SJSA1 (cell line): Measurements from ENCODE around the gene SHB. TPM values are rescaled to one million over a fixed set of nuclear protein-coding genes. Genes with fewer than 3 reads are reported as not detected.

ENCODE experiments used
- DNase-seq, 2 experiments: peaks; one replicate each; pipeline ENCODE4 v3.0.0-alpha.2; 2015 to 2020; ENCODE audit warnings: low spot score in 2 of 2, low read depth in 1 of 2
- H3K27ac ChIP-seq: fragments of 250-450 bp; sonication (Bioruptor Pico); 2 replicates; pipeline ENCODE4 v1.5.1; 2020; ENCODE audit warnings: mild to moderate bottlenecking, moderate library complexity
- H3K27me3 ChIP-seq: fragments of 250-450 bp; sonication (Bioruptor Pico); replicated peaks from 2 replicates; pipeline ENCODE4 v1.5.1; 2020; ENCODE audit warnings: mild to moderate bottlenecking, moderate library complexity
- H3K36me3 ChIP-seq: fragments of 250-450 bp; sonication (Bioruptor Pico); 2 replicates; pipeline ENCODE4 v1.5.1; 2020; ENCODE audit warnings: mild to moderate bottlenecking
- H3K4me1 ChIP-seq: fragments of 250-450 bp; sonication (Bioruptor Pico); replicated peaks from 2 replicates; pipeline ENCODE4 v1.6.1; 2021; ENCODE audit warnings: mild to moderate bottlenecking
- H3K4me3 ChIP-seq: fragments of 250-450 bp; sonication (Bioruptor Pico); 2 replicates; pipeline ENCODE4 v1.5.1; 2020; ENCODE audit warnings: mild to moderate bottlenecking
- H3K9me3 ChIP-seq: fragments of 250-450 bp; sonication (Bioruptor Pico); replicated peaks from 2 replicates; pipeline ENCODE4 v1.5.1; 2020; ENCODE audit warnings: mild to moderate bottlenecking
- total RNA-seq: library from RNA; depleted of rRNA; stranded (reverse); fragments of >200 nt; shearing (Covaris generic); gene quantifications from 2 replicates; pipeline ENCODE4 v1.2.3, GENCODE V29; 2014

SHB gene
- total RNA-seq, 1 experiment from 2014 or later, result 19.3 TPM

GRCh38 chr9:37928552-37929430 is 140.2 kb downstream of the SHB start:
- no peak for DNase-seq
- Histone ChIP-seq H3K27ac (no peak overlapping the region), H3K36me3 (peaks cover 23% of the 10 kb centered on the region), H3K27me3 (no peaks in the 10 kb centered on the region), H3K9me3 (no peaks in the 10 kb centered on the region), H3K4me3 (no peak overlapping the region), H3K4me1 (peaks cover 27% of the 10 kb centered on the region)

GRCh38 chr9:37927601-37928551 is 141.2 kb downstream of the SHB start:
- no peak overlapping the region for H3K4me3 ChIP-seq
- no peaks in the 10 kb centered on the region for H3K9me3 ChIP-seq
- H3K36me3 ChIP-seq, result peaks cover 25% of the 10 kb centered on the region
- H3K27me3 ChIP-seq, result no peaks in the 10 kb centered on the region
- H3K4me1 ChIP-seq, result peaks cover 27% of the 10 kb centered on the region
- no peak overlapping the region for H3K27ac ChIP-seq
- DNase-seq, result no peak

GRCh38 chr9:37927132-37927531 is 141.9 kb downstream of the SHB start:
- peaks cover 25% of the 10 kb centered on the region for H3K36me3 ChIP-seq
- peak in 1 of 2 experiments; percentile 25 for DNase-seq
- no peaks in the 10 kb centered on the region for H3K27me3 ChIP-seq
- H3K27ac ChIP-seq, result no peak overlapping the region
- H3K4me3 ChIP-seq, result no peak overlapping the region
- peaks cover 27% of the 10 kb centered on the region for H3K4me1 ChIP-seq
- H3K9me3 ChIP-seq, result no peaks in the 10 kb centered on the region

- Histone ChIP-seq H3K27me3 (no peaks in the 10 kb centered on the region), H3K27ac (no peak overlapping the region), H3K36me3 (peaks cover 25% of the 10 kb centered on the region), H3K4me1 (peaks cover 27% of the 10 kb centered on the region), H3K9me3 (no peaks in the 10 kb centered on the region), H3K4me3 (no peak overlapping the region)
- no peak for DNase-seq
Measured at GRCh38 chr9:37926737-37927118, 142.3 kb downstream of the SHB start.

- no peaks in the 10 kb centered on the region for H3K27me3 ChIP-seq
- H3K36me3 ChIP-seq, result peaks cover 25% of the 10 kb centered on the region
- DNase-seq, result peak in 1 of 2 experiments; percentile 14
- peaks cover 27% of the 10 kb centered on the region for H3K4me1 ChIP-seq
- no peak overlapping the region for H3K27ac ChIP-seq
- no peak overlapping the region for H3K4me3 ChIP-seq
- no peaks in the 10 kb centered on the region for H3K9me3 ChIP-seq
Measured at GRCh38 chr9:37925786-37926736, 143.0 kb downstream of the SHB start.

- Histone ChIP-seq H3K36me3 (peaks cover 25% of the 10 kb centered on the region), H3K27me3 (no peaks in the 10 kb centered on the region), H3K27ac (no peak overlapping the region), H3K4me3 (no peak overlapping the region), H3K9me3 (no peaks in the 10 kb centered on the region), H3K4me1 (peaks cover 27% of the 10 kb centered on the region)
- DNase-seq, result no peak
Measured at GRCh38 chr9:37925006-37925405, 144.0 kb downstream of the SHB start.

- Histone ChIP-seq H3K27ac (no peak overlapping the region), H3K9me3 (no peaks in the 10 kb centered on the region), H3K27me3 (no peaks in the 10 kb centered on the region), H3K36me3 (peaks cover 20% of the 10 kb centered on the region), H3K4me3 (no peak overlapping the region), H3K4me1 (peaks cover 23% of the 10 kb centered on the region)
- no peak for DNase-seq
Measured at GRCh38 chr9:37924538-37924937, 144.5 kb downstream of the SHB start.

GRCh38 chr9:37923796-37924427 is 145.1 kb downstream of the SHB start:
- H3K36me3 ChIP-seq, result peaks cover 14% of the 10 kb centered on the region
- no peak overlapping the region for H3K27ac ChIP-seq
- no peaks in the 10 kb centered on the region for H3K27me3 ChIP-seq
- no peaks in the 10 kb centered on the region for H3K9me3 ChIP-seq
- no peak overlapping the region for H3K4me3 ChIP-seq
- no peak for DNase-seq
- H3K4me1 ChIP-seq, result peaks cover 20% of the 10 kb centered on the region

- Histone ChIP-seq H3K27ac (no peak overlapping the region), H3K4me1 (peaks cover 20% of the 10 kb centered on the region), H3K9me3 (no peaks in the 10 kb centered on the region), H3K36me3 (peaks cover 18% of the 10 kb centered on the region), H3K27me3 (no peaks in the 10 kb centered on the region), H3K4me3 (no peak overlapping the region)
- DNase-seq, result no peak
Measured at GRCh38 chr9:37923118-37923795, 145.8 kb downstream of the SHB start.

GRCh38 chr9:37922363-37923117 is 146.5 kb downstream of the SHB start:
- Histone ChIP-seq H3K4me1 (peaks cover 19% of the 10 kb centered on the region), H3K36me3 (peaks cover 23% of the 10 kb centered on the region), H3K27ac (no peak overlapping the region), H3K27me3 (no peaks in the 10 kb centered on the region), H3K4me3 (no peak overlapping the region), H3K9me3 (no peaks in the 10 kb centered on the region)
- DNase-seq, result no peak

GRCh38 chr9:37921546-37922300 is 147.3 kb downstream of the SHB start:
- peaks cover 11% of the 10 kb centered on the region for H3K4me1 ChIP-seq
- DNase-seq, result no peak
- peaks cover 23% of the 10 kb centered on the region for H3K36me3 ChIP-seq
- H3K27me3 ChIP-seq, result no peaks in the 10 kb centered on the region
- H3K4me3 ChIP-seq, result no peak overlapping the region
- H3K27ac ChIP-seq, result no peak overlapping the region
- no peaks in the 10 kb centered on the region for H3K9me3 ChIP-seq
